HL-60/S4 treated with phorbol 12-myristate 13-acetate at 8.2 ng/mL for 4 days and 3 days (cell line): Measurements from ENCODE around the gene TOPBP1.
"Not testable (repeated sequence)": the region's sequence is repeated elsewhere in the genome, so short reads cannot be mapped to it uniquely, and the experiment has no call there.

Source experiments
- in situ Hi-C: fragments of 300-500 bp; cut with MboI; formaldehyde crosslinking; loops from 2 replicates; pipeline ENCODE4 v1.15.0; 2022; ENCODE audit warnings: low sequenced_read_pairs

Gene TOPBP1

GRCh38 chr3:133573054-133573628 is 88.6 kb downstream of the TOPBP1 start:
- in situ Hi-C loops, result loop anchor here (10.0 kb wide), 1 partner anchor 88 kb away; no protein-coding TSS in a partner anchor

DNA sequence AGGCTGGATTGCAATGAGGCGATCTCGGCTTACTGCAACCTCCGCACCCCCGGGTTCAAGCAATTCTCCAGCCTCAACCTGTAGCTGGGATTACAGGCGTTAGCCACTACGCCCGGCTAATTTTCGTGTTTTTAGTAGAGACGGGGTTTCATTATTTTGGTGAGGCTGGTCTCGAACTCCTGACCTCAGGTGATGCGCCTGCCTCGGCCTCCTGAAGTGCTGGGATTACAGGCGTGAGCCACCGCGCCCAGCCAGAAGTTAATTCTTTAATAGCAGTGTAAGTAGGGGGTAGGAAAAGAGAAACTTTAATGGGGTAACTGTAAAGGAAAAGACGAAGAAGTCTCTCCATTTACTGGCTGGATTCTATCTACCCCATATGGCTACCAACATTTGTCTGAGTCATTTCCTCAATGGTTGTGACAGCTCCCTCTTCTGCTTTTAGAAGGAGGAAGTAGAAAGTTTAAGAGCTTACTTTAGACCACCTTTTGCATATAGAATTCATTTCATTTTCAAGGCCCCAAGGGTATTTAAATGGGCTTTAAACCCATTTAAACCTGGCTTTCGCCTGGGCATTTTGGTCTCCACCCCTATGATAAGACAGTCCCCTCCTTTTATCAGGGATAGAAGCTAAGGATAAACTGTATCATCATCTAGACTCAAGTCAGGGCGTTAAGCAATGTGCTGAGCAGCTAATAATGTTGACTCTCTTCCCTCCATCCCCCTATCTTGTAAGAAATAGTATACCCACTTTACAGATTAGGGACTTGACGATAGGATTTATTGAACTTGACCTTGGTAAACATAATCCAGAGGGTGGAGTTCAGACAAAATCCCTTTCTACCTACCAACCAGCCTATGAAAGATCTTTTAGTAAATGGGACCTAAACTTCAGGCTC is 89.3 kb downstream of the TOPBP1 start:
- in situ Hi-C loops, result loop anchor here (10.0 kb wide), 1 partner anchor 88 kb away; no protein-coding TSS in a partner anchor

- in situ Hi-C loops, result loop anchor here (10.0 kb wide), 1 partner anchor 86 kb away; no protein-coding TSS in a partner anchor
Measured at GRCh38 chr3:133570937-133571320, 90.8 kb downstream of the TOPBP1 start.

- in situ Hi-C loops, result loop anchor here (10.0 kb wide), 1 partner anchor 86 kb away; no protein-coding TSS in a partner anchor
Measured at GRCh38 chr3:133570139-133570936, 91.4 kb downstream of the TOPBP1 start.

DNA sequence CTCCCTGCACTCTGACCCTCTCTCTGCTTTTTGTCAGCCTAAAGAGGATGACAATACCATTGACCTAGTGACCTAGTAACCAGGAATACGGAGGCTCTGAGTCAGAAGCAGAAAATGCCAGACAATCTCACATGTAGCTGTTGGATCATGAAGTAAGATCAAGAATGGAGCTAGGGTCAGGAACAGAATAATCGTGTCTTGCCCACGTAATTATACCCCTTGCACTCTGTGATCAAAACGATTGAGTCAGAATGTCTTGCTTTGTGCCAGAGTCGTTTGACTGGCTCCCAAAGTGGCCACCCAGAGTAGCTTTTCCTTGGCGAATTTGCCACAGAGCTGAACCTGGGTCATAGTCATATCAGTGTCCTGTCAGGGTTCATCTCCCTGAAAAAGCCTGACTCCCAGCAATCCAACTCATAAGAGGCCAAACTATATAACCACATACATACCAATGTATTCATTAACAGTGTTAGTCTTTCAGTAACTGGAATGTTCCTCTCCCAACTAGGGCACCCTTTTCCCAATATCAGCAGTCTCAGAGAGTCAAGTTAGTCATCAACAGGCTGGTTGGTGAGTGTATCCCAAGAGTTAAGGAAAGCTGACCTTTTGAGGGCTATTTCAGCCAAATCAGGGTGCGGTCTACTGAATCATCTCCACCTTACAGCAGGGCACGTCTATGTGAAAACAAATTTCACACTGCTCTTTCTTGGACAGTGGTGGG is 93.3 kb downstream of the TOPBP1 start:
- in situ Hi-C loops, result no loop called here

GRCh38 chr3:133563816-133564215 is 97.9 kb downstream of the TOPBP1 start:
- in situ Hi-C loops, result no loop called here

- in situ Hi-C loops, result no loop called here
Measured at GRCh38 chr3:133563186-133563591, 98.6 kb downstream of the TOPBP1 start.

- in situ Hi-C loops, result no loop called here
Measured at GRCh38 chr3:133562376-133562775, 99.4 kb downstream of the TOPBP1 start.

- in situ Hi-C loops, result no loop called here
Measured at GRCh38 chr3:133561679-133562078, 100.1 kb downstream of the TOPBP1 start.

DNA sequence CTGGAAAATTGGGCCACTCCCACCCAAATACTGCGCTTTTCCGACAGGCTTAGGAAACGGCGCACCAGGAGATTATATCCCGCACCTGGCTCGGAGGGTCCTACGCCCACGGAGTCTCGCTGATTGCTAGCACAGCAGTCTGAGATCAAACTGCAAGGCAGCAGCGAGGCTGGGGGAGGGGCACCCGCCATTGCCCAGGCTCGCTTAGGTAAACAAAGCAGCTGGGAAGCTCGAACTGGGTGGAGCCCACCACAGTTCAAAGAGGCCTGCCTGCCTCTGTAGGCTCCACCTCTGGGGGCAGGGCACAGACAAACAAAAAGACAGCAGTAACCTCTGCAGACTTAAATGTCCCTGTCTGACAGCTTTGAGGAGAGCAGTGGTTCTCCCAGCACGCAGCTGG is 110.2 kb downstream of the TOPBP1 start:
- in situ Hi-C loops, result not testable (repeated sequence)
